D341Med (cell line): ENCODE measurements around the gene PXK.
A peak's percentile ranks its signal among the peaks of the same experiment; 100 is the strongest.
"Not testable (repeated sequence)": the region's sequence is repeated elsewhere in the genome, so short reads cannot be mapped to it uniquely, and the experiment has no call there.

Experiments used
- DNase-seq: peaks from one replicate; pipeline ENCODE4 v3.0.0; 2012; ENCODE audit warnings: low spot score

Gene PXK

DNA sequence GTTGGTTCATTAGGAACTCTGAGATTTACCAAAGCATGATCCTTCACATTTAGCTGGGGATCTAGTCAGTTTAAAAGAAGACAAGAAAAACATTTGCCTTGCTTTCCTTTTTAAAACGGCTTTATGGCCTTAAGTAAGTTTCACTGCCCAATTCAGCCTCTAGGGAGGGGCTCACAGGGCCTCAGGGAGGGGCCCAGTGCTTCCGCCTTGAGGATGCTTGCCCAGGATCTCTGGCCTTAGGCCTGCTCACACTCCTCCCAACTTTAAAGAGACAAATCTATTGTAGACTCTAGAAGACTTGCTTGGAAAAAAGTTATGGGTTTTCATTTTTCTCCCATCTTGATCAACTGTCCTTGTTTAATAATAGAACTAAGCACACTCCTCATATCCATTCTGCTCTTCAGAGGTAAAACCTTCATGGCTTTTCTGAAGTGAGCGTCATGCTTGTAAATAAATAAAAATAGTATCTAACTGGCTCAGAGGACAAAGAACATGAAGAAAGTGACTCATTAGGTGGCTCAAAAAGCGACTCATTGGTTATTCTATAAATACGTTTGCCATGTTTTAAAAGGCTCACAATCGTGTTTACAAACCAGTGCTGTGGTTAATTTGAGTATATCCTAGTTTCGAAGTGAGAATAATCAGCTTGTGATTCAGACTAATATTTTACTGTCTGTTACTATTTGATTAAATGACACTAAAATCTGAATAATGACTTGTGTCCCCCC is 87.3 kb downstream of the PXK start:
- no peak for DNase-seq

DNA sequence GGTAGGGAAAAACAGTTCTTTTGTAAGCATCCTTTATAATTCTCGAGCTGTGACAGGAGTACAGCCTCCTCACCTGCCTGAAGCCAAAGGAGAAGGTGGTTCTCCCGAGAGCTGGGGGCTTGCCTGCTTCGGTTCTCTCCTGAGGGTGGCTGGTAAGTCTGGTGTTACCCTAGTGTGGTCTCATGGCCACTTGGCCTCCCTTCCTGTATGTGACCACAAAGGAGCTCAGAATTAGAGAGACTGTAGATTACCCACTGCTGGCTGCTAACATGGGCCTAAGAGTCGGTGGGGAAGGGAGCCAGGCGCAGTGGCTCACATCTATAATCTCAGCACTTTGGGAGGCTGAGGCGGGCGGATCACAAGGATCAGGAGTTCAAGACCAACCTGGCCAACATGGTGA is 88.3 kb downstream of the PXK start:
- DNase-seq = no peak

DNA sequence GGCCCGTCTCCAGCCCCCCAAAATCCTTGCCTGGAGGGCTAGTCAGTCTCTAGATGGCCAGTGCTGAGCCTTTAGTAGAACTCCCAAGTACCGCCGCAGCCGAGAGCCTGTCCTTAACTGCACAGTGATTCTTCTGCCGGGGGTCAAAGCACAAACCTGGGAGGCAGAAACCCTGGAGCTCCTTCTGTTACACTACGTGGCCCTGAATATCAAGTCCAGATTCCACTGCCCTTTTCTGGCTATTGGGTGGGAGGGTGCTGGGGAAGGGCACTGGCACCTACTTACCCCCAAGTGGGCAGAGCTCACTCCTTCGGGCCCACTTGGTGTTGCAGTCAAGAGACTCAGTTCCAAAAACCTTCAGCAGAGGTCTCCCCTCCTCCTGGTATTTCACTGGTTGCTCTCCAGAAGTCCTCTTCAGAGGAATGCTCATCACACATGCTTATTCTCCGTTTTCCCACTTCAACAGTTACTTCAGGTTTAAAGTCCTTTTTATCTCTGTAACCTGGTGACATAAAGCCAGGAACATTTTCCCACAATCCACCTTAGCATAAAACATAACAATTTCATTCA is 90.1 kb downstream of the PXK start:
- no peak for DNase-seq

DNA sequence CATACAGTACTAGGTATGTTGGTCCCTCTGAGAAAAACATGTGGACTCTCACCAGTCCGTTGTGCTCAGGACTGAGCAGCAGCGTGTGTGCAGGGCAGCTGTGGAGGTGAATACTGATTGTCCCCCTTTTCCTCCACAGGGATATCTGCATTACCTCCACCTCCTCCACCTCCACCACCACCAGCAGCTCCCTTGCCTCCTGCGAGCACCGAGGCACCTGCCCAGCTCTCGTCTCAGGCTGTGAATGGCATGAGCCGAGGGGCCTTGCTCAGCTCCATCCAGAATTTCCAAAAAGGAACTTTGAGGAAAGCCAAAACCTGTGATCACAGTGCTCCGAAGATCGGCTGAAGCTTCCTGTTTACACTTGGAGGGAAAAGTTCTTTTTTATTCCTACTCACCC is 91.9 kb downstream of the PXK start:
- no peak for DNase-seq

DNA sequence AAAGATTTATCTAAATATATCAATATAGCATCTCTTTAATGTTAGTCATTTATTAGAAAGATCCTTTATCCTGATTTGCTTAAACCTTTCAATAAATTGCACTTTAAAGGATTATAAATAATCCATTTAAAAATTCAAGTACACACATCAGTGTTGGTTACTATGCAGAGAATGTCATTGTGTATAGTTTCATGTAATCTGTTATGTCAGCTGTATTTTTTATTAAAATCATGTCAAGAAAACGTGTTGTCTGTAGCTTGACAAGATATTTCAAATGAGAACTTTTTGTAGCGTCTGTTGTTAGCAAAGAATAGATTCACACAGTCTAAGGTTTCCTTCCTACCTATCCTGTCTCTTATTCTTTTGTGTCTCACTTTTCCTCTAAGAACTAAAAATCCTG is 93.1 kb downstream of the PXK start:
- no peak for DNase-seq

DNA sequence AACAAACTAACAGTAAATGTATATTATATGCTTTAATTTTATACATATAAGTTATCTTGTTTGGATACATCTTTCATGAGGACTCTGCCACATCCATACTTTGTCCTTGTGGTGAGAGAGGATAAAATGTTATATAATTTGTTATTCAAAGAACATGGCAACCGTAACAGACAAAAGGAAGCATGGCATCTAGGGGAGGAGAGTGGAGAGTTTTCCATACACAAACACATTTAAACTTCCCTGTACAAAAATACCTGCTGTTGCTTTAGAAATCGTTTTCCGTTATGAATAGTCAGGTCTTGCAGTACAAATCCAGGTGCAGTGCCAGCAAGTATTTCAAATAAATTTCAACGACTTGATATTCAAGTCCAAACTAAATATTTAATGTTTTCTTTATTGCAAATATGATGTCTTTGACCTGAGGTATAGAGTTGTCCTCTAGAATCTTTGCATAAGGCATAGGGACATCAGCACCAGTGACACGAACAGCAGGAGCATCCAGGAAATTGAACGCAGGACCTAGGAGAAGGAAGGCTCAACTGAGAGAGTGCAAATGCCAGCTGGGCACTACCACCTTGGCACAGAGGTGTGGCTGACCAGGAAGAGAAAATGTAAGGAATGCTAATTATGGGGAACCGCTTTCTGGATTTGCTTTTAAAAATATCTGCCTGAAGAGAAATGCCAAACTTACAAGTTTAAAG is 95.1 kb downstream of the PXK start:
- DNase-seq = no peak

DNA sequence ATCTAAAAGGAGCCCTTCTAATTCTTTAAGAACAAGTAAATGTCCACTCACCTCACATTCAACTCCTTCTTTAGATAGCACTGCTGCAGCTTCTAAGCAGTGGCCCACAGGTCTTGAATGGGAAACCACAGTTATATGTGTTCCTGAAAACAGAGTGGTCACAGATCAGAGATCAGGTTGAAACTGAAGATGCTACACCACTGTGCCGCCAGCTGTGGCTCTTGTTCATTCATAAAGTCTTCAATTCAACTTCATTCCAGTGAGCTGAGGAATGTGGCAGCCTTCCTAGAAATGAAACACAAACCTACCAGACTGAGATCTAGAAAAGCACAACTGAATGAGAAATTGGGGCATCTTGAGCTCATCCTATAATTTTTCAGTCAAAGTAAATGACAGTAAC is 97.0 kb downstream of the PXK start:
- DNase-seq = no peak

DNA sequence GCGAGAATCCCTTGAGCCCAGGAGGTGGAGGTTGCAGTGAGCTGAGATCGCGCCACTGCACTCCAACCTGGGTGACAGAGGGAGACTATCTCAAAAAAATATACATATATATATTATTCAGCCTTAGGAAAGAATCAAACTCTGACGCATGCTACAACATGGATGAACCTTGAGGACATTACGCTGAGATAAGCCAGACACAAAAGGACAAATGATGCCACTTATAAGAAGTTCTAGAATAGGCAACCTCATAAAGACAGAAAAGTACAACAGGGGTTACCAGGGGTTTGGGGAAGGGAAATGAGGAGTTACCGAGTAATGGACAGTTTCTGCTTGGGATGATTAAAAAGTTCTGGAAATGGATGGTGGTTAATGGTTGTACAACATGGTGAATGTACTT is 100.2 kb downstream of the PXK start:
- no peak for DNase-seq

DNA sequence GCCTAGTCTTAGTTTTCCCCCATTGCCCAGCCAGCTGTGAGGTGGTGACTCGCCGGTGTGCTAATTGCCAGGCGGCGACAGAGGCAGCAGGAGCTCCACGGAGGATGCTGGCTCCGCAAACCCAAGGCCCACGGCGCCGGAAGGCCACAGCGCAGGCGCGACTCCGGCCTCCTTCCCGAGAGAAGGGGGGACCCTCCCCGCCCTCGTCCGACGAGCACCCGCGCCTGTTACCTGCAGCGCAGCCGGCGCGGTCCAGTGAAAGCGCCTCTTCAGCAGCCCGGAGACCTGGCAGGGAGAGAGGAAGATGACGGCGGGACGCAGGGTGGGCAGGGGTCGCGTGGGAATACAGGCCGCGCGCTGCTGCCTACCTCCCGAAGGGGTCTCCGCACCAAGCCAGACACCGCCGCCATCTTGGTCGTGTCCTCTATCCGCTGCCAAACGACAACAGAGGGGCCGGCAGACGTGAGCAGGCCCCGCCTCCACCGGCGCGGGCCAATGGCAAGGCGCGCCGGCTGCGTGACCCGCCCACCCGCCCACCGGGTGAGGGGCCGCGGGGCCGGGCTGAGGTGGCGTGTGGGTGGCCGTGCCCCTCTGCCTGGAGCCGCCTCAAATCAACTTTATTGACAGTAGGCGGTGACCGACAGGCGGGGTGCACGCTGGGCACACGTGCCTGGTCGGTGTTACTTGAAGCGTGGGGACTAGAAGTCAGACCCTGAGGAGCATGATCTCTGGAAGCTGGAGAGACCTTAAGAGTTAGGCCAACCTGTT is 100.9 kb downstream of the PXK start, which contains the start of gene PDHB:
TSS of gene PDHB (minus strand) at position 433 of the 768 bp plus-strand sequence. CDS start at position 410, 23 bp downstream.
- peak; percentile 99 for DNase-seq

DNA sequence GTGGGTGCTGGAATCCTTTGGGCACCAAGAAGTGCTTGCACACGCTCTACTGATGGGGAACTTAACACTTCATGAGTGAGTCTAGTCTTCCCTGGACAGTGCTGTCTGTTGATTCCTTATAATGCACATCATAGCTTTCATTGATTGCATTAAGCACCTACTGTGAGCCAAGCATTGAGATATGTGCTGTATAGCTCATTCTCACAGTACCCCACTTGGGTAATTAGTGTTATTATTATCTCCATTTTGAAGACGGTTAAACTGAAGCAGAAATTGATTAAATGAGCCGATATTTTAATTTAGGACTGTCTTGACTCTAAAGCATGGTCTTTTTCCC is 101.4 kb downstream of the PXK start:
- no peak for DNase-seq

DNA sequence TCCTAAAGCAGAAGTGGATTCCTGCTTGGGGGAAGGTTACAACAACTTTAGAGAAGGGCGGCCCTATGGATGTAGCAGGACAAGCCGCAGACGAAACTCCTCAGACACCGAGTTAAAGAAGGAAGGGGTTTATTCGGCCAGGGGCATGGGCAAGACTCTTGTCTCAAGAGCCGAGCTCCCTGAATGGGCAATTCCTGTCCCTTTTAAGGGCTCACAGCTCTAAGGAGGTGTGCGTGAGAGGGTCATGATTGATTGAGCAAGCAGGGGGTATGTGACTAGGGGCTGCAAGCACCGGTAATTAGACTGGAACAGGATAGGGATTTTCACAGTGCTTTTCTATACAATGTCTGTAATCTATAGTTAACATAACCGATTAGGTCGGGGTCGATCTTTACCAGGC is 101.8 kb downstream of the PXK start:
- no peak for DNase-seq

DNA sequence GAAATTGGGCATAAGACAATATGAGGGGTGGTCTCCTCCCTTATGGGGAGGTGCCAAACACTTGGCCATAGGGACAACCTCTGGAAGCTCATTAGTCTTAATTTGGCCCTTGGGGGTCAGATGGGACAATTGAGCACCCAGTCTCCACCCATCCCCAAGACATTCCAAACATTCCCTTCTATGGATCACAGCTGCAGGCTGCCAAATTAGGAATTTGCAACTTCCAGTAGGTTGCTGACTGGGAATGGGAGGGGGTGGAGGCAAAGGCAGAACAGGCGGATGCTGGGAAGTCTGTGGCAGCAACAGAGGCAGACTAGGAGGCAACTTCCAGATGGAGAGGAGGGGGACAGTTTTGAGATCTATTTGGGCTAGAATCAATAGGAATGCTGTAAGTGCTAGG is 102.3 kb downstream of the PXK start:
- DNase-seq = no peak

DNA sequence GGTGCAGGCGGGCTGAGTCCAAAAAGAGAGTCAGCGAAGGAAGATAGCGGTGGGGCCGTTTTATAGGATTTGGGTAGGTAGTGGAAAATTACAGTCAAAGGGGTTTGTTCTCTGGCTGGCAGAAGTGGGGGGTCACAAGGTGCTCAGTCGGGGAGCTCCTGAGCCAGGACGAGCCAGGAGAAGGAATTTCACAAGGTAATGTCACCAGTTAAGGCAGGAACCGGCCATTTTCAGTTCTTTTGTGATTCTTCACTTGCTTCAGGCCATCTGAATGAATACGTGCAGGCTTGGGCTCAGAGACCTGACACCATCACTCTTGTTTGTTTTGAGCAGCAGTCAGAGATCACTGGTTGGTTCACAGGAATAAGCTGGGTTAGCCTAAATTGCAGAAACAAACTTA is 104.6 kb downstream of the PXK start:
- not testable (repeated sequence) for DNase-seq

DNA sequence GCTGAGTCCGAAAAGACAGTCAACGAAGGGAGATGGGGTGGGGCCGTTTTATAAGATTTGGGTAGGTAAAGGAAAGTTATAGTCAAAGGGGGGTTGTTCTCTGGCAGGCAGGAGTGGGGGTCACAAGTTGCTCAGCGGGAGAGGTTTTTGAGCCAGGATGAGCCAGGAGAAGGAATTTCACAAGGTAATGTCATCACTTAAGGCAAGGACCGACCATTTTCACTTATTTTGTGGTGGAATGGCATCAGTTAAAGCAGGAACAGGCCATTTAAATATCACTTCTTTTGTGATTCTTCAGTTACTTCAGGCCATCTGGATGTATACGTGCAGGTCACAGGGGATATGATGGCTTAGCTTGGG is 108.3 kb downstream of the PXK start:
- not testable (repeated sequence) for DNase-seq

DNA sequence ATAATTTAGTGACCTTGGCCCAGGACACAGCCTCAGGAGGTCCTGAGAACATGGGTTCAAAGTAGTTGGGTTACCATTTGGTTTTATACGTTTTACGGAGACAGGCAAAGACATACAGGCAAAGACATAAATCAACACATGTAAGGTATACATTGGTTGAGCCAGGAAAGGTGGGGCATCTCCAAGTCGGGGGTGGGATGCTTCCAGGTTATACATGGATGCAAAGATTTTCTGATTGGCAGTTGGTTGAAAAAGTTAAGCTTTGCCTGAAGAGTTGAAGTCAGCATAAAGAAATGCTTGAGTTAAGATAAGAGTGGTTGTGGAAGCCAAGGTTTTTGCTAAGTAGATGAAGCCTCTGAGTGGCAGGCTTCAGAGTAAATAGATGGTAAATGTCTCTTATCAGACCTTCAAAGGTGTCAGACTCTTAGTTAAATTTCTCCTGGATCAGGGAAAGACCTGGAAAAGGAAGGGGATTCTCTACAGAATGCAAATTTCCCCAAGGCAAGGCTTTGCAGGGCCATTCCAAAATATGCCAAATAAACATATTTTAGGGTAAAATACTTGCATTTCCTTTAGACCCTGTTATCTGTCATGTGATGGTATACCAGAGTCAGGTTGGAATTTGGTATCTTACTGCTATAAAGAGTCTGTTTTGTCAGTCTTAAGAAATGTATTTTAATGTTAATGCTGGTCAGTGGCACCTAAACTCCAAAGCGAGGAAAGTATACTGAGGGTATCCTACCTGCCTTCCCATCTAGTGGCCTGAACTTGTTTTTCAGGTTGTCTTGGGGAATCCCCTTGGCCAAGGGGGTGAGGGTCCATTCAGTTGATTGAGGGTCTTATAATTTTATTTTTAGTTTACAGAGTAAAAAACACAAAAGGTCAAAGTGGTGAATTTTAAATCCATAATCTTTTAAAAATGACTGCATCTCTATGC is 109.1 kb downstream of the PXK start:
- no peak for DNase-seq

DNA sequence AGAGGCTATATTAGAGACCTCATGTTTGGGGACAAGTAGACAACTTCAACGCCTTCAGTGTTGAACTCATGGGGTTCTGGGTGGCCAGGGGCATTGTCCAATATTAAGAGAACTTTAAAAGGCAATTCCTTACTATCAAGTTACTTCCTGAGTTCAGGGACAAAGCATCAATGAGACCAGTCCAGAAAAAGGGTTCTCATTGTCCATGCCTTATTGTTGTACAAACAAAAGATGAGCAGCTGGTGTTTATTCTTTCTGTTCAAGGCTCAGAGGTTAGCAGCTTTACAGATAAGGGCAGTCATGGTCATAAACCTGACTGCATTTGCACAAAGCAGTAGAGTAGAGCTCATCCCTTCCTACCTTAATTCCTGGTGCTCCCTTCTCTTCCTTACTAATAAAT is 119.5 kb downstream of the PXK start:
- no peak for DNase-seq

DNA sequence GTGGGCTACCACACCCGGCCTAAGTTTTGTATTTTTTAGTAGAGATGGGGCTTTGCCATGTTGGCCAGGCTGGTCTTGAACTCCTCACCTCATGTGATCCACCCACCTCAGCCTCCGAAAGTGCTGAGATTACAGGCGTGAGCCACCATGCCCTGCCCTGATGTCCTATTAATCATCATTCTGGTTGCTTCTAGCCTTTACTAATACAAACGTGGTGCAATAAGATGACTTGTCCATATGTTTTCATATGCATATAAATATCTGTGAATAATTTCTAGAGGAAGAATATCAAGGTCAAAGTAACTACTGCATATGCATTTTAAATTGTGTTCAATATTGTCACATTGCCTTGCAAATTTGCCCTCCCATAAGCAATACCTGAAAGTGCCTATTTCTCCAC is 126.5 kb downstream of the PXK start:
- no peak for DNase-seq

DNA sequence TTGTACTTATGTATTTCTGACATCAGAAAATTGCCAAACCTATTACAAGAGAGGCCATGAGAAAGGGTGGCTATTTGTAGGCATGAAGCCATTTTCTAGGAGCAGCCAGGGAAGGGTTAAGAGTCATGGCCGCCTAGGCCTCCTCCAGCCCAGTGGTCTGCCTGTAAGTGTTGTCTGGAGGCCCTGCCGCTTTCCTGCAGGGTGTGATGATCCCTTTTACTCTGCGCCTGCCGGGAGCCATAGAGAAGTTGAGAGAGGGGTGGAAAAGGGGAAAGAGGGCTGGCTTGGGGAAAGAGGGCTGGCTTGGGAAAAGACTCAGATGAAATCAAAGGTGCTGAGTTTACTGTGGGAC is 130.1 kb downstream of the PXK start:
- DNase-seq = no peak

DNA sequence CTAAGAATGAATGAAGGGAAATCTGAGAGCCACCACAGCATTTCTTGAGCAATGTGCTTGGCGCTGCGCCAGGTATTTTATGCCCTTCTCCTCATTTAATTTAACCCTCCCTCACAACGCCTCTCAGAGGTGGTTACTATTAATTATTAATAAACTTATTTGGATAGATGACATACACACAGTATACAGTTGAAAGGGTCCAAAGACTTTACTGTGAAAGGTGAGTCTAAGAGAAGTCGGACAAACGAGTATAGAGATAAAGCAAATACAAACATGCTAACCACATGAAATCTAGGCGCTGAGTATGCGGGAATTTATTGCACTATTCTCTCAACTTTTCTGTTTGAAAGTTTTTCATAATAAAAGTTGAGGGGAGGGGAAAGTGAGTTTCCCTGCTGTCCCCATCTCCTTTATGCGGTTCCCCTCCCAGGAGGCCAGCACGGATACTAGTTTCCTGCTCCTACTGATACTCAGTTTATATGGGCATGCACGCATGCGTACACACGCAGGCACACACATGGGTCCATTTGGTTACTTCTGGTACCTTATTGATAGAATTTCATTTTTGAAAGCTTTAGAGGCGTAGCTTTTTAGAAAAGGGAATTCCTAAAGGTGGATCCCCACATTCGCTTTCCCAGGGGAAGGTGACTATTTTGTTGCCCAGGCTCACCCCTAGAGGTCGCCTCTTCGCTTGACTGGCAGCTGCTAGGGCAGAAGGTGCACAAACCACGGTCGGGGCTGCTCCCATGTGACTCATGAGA is 130.7 kb downstream of the PXK start:
- DNase-seq = peak; percentile 87

DNA sequence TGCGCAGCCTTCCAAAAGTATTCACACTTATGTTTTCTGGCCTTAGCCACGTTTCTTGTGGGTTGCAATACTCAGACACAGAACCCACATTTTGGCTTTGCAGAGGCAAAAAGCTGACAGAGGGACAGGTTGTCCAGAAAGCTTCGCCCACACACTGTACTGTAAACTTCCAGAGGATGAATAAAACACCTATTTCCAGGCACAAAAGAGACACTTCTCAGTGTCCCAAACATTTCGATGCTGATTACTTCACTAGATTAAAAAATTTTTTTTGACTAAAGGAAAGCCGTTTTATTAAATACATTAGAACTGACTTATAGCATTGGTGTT is 131.2 kb downstream of the PXK start:
- DNase-seq = no peak

DNA sequence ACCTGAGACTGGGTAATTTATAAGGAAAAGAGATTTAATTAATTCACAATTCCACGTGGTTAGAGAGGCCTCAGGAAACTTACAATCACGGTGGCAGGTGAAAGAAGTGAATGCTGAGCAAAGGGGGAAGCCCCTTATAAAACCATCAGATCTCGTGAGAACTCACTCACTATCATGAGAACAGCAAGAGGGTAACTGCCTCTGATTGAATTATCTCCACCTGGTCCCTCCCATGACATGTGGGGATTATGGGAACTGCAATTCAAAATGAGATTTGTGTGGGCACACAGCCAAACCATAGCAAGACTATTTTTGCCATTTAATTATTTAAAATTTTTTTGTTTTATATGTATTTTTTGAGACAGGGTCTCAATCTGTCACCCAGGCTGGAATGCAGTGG is 132.2 kb downstream of the PXK start:
- DNase-seq = no peak
